Neural cell (in vitro differentiated cells): ENCODE results near the gene NGFR. TPM values are rescaled to one million over a fixed set of nuclear protein-coding genes. Genes with fewer than 3 reads are reported as not detected.

ENCODE experiments used
- H2AFZ ChIP-seq: fragments of 200-600, 300-800 bp; sonication (generic), shearing (Covaris generic); 2 replicates; pipeline ENCODE4 v1.6.0; 2014; ENCODE audit warnings: low read depth, mild to moderate bottlenecking, antibody characterized with exemption, low read length, moderate library complexity
- H3F3A ChIP-seq: fragments of 200-600 bp; shearing (Covaris generic); 2 replicates; pipeline ENCODE4 v1.6.1; 2016; ENCODE audit warnings: mild to moderate bottlenecking, moderate library complexity, mixed read lengths, antibody characterized with exemption, low read length; ENCODE audit not compliant: insufficient read depth, poor library complexity, severe bottlenecking
- H3K27ac ChIP-seq: fragments of 200-600, 300-800 bp; sonication (generic), shearing (Covaris generic); 2 replicates; pipeline ENCODE4 v1.5.1; 2014; ENCODE audit warnings: mild to moderate bottlenecking, low read length, moderate library complexity
- H3K27me3 ChIP-seq: fragments of 300-800, 200-600 bp; sonication (generic), shearing (Covaris generic); 2 replicates; pipeline ENCODE4 v1.6.0; 2014; ENCODE audit warnings: mild to moderate bottlenecking, low read depth, low read length, moderate library complexity; ENCODE audit not compliant: insufficient read depth
- H3K36me3 ChIP-seq: fragments of 300-800, 200-600 bp; sonication (generic), shearing (Covaris generic); 2 replicates; pipeline ENCODE4 v1.5.1; 2014; ENCODE audit warnings: mild to moderate bottlenecking, antibody characterized with exemption, low read length, moderate library complexity; ENCODE audit not compliant: insufficient read depth
- H3K4me2 ChIP-seq: fragments of 300-800, 200-600 bp; sonication (generic), shearing (Covaris generic); 2 replicates; pipeline ENCODE4 v1.6.0; 2014; ENCODE audit warnings: mild to moderate bottlenecking, low read length
- H3K4me3 ChIP-seq: fragments of 300-800, 200-600 bp; sonication (generic), shearing (Covaris generic); 2 replicates; pipeline ENCODE4 v1.5.1; 2014; ENCODE audit warnings: mild to moderate bottlenecking, low read length, moderate library complexity
- H3K79me2 ChIP-seq: fragments of 200-600 bp; shearing (Covaris generic); replicated peaks from 2 replicates; pipeline ENCODE4 v1.6.0; 2014; ENCODE audit warnings: mild to moderate bottlenecking, low read length, moderate library complexity; ENCODE audit not compliant: insufficient read depth
- H3K9ac ChIP-seq: fragments of 300-800, 200-600 bp; sonication (generic), shearing (Covaris generic); 2 replicates; pipeline ENCODE4 v1.6.1; 2016; ENCODE audit warnings: mild to moderate bottlenecking, low read length, mixed read lengths
- H3K9me2 ChIP-seq: fragments of 200-600 bp; shearing (Covaris generic); 2 replicates; pipeline ENCODE4 v1.6.1; 2016; ENCODE audit warnings: mild to moderate bottlenecking, low read length, mixed read lengths; ENCODE audit not compliant: insufficient read depth
- H3K9me3 ChIP-seq: fragments of 200-600, 300-800 bp; sonication (generic), shearing (Covaris generic); 2 replicates; pipeline ENCODE4 v1.6.1; 2016; ENCODE audit warnings: mild to moderate bottlenecking, mixed run types, low read length, moderate library complexity, mixed read lengths
- H4K20me1 ChIP-seq: fragments of 200-600 bp; shearing (Covaris generic); 2 replicates; pipeline ENCODE4 v1.6.1; 2016; ENCODE audit warnings: mild to moderate bottlenecking, mixed run types; ENCODE audit not compliant: insufficient read depth
- CTCF ChIP-seq: fragments of 450-650 bp; IDR thresholded peaks from 2 replicates; pipeline ENCODE4 v1.5.1; 2014; ENCODE audit warnings: antibody characterized with exemption, mild to moderate bottlenecking, moderate library complexity; ENCODE audit not compliant: poor library complexity, severe bottlenecking
- EP300 ChIP-seq: fragments of 450-650 bp; conservative IDR thresholded peaks from 2 replicates; pipeline ENCODE4 v1.6.1; 2014; ENCODE audit warnings: antibody characterized with exemption, mild to moderate bottlenecking, moderate library complexity; ENCODE audit not compliant: poor library complexity, severe bottlenecking
- EZH2 ChIP-seq: fragments of 200-600, 300-800 bp; shearing (Covaris generic), sonication (generic); IDR thresholded peaks from 2 replicates; pipeline ENCODE4 v1.6.1; 2014; ENCODE audit warnings: antibody characterized with exemption, low read length, borderline replicate concordance, mild to moderate bottlenecking; ENCODE audit not compliant: insufficient read depth, poor library complexity, severe bottlenecking
- MXI1 ChIP-seq: fragments of 450-650 bp; conservative IDR thresholded peaks from 2 replicates; pipeline ENCODE4 v1.6.1; 2014; ENCODE audit warnings: antibody characterized with exemption, mild to moderate bottlenecking; ENCODE audit not compliant: poor library complexity, severe bottlenecking
- POLR2AphosphoS5 ChIP-seq: IDR thresholded peaks from 2 replicates; pipeline ENCODE4 v1.6.1; 2012
- RAD21 ChIP-seq: fragments of 450-650 bp; conservative IDR thresholded peaks from 2 replicates; pipeline ENCODE4 v1.6.1; 2014; ENCODE audit warnings: antibody characterized with exemption, mild to moderate bottlenecking, moderate library complexity
- REST ChIP-seq: IDR thresholded peaks from 2 replicates; pipeline ENCODE4 v1.6.1; 2012; ENCODE audit warnings: borderline replicate concordance
- SMC3 ChIP-seq: fragments of 450-650 bp; conservative IDR thresholded peaks from 2 replicates; pipeline ENCODE4 v1.6.1; 2014; ENCODE audit warnings: antibody characterized with exemption, mild to moderate bottlenecking, moderate library complexity; ENCODE audit not compliant: poor library complexity
- TAF1 ChIP-seq: IDR thresholded peaks from 2 replicates; pipeline ENCODE4 v1.6.1; 2012; ENCODE audit warnings: low read depth
- polyA plus RNA-seq: library from polyadenylated mRNA; depleted of rRNA; stranded (reverse); fragments of >200 nt; gene quantifications from 2 replicates; pipeline ENCODE4 v1.2.3, GENCODE V29; 2014

NGFR gene
- polyA plus RNA-seq, 1 donor from 2014 or later, result 3.6 TPM

GRCh38 chr17:49524473-49525359, 29.6 kb downstream of the NGFR start:
- H3K4me3 ChIP-seq, result no peak overlapping the region
- H3K9ac ChIP-seq, result no peak overlapping the region
- no peaks in the 10 kb centered on the region for H3K79me2 ChIP-seq
- H4K20me1 ChIP-seq, result no peaks in the 10 kb centered on the region
- no peak overlapping the region for H2AFZ ChIP-seq
- no peak overlapping the region for H3K4me2 ChIP-seq
- no peaks in the 10 kb centered on the region for H3F3A ChIP-seq
- no peak overlapping the region for H3K27ac ChIP-seq
- H3K27me3 ChIP-seq, result no peaks in the 10 kb centered on the region
- no peak for TF ChIP-seq MXI1
- TF ChIP-seq REST, result no peak
- TF ChIP-seq CTCF, result no peak
- no peak for TF ChIP-seq TAF1
- no peak for TF ChIP-seq EP300
- no peak for TF ChIP-seq SMC3
- no peak for TF ChIP-seq EZH2
- no peak for TF ChIP-seq RAD21
- no peak for TF ChIP-seq POLR2AphosphoS5
- no peaks in the 10 kb centered on the region for H3K9me3 ChIP-seq
- no peaks in the 10 kb centered on the region for H3K36me3 ChIP-seq
- no peaks in the 10 kb centered on the region for H3K9me2 ChIP-seq

- no peaks in the 10 kb centered on the region for H3K36me3 ChIP-seq
Measured at GRCh38 chr17:49525831-49526741, 31.0 kb downstream of the NGFR start.

More at GRCh38 chr17:49525831-49526741, 31.0 kb downstream of the NGFR start:
- no peaks in the 10 kb centered on the region for H3F3A ChIP-seq
- no peaks in the 10 kb centered on the region for H3K9me2 ChIP-seq
- H2AFZ ChIP-seq, result no peak overlapping the region
- no peaks in the 10 kb centered on the region for H4K20me1 ChIP-seq
- no peaks in the 10 kb centered on the region for H3K9me3 ChIP-seq
- H3K27ac ChIP-seq, result no peak overlapping the region
- H3K9ac ChIP-seq, result no peak overlapping the region
- no peaks in the 10 kb centered on the region for H3K79me2 ChIP-seq
- H3K4me2 ChIP-seq, result no peak overlapping the region
- TF ChIP-seq EP300 (no peak), SMC3 (no peak), POLR2AphosphoS5 (no peak), MXI1 (no peak), CTCF (no peak), EZH2 (no peak), TAF1 (no peak)
- no peak overlapping the region for H3K4me3 ChIP-seq
- no peaks in the 10 kb centered on the region for H3K27me3 ChIP-seq
